Astrocyte (in vitro differentiated cells and primary cell): Measurements from ENCODE around the gene IL1R1.

Source experiments
- CTCF ChIP-seq: IDR thresholded peaks from 2 replicates; pipeline ENCODE4 v1.5.1; 2011; ENCODE audit warnings: low read depth, mild to moderate bottlenecking, inconsistent platforms, low read length, moderate library complexity; ENCODE audit not compliant: insufficient read depth
- EZH2 ChIP-seq: IDR thresholded peaks from 2 replicates; pipeline ENCODE4 v1.6.1; 2012; ENCODE audit warnings: mild to moderate bottlenecking, low read length, inconsistent platforms; ENCODE audit not compliant: insufficient read depth

- TF ChIP-seq CTCF = no peak
- TF ChIP-seq EZH2 = no peak
Observed at GRCh38 chr2:102129951-102130646, 12.4 kb upstream of the IL1R1 start.
